Measurements from ENCODE around the gene PEX11G.

PEX11G gene

GRCh38 chr19:7521551-7522071 is 32.8 kb upstream of the PEX11G start:
- no peak for DNase-seq

- no peak for DNase-seq
Observed at GRCh38 chr19:7520131-7521051, 31.6 kb upstream of the PEX11G start.

GRCh38 chr19:7519361-7520130 is 30.7 kb upstream of the PEX11G start:
- DNase-seq: no peak

GRCh38 chr19:7516878-7517277 is 28.0 kb upstream of the PEX11G start:
- no peak for DNase-seq

GRCh38 chr19:7516333-7516732 is 27.5 kb upstream of the PEX11G start:
- no peak for DNase-seq

- peak; percentile 23 for DNase-seq
Observed at GRCh38 chr19:7515645-7516151, 26.9 kb upstream of the PEX11G start, which contains the start of gene ZNF358. TSS of gene ZNF358 (plus strand) at chr19:7516103. CDS start at chr19:7519243, 3,140 bp downstream.

GRCh38 chr19:7515110-7515644 is 26.3 kb upstream of the PEX11G start:
- no peak for DNase-seq

GRCh38 chr19:7513809-7514642 is 25.2 kb upstream of the PEX11G start:
- DNase-seq: no peak

GRCh38 chr19:7512400-7512851 is 23.6 kb upstream of the PEX11G start:
- no peak for DNase-seq

GRCh38 chr19:7509625-7510024 is 20.8 kb upstream of the PEX11G start:
- DNase-seq: no peak

GRCh38 chr19:7507884-7508283 is 19.0 kb upstream of the PEX11G start:
- no peak for DNase-seq

GRCh38 chr19:7506385-7507328 is 17.8 kb upstream of the PEX11G start:
- DNase-seq: no peak

GRCh38 chr19:7505682-7506384 is 17.0 kb upstream of the PEX11G start:
- no peak for DNase-seq

- DNase-seq: no peak
Observed at GRCh38 chr19:7505288-7505681, 16.4 kb upstream of the PEX11G start.

- no peak for DNase-seq
Observed at GRCh38 chr19:7504684-7505083, 15.8 kb upstream of the PEX11G start.

- DNase-seq: no peak
Observed at GRCh38 chr19:7502552-7502951, 13.7 kb upstream of the PEX11G start.

GRCh38 chr19:7500811-7501450 is 12.1 kb upstream of the PEX11G start:
- peak; percentile 47 for DNase-seq

GRCh38 chr19:7497292-7497691 is 8.5 kb upstream of the PEX11G start:
- no peak for DNase-seq

- no peak for DNase-seq
Observed at GRCh38 chr19:7494416-7495098, 5.7 kb upstream of the PEX11G start.
